Mesenchymal stem cell (in vitro differentiated cells and primary cell): ENCODE measurements around the gene ATOSB.

Experiments used
- DNase-seq: peaks from one replicate; pipeline ENCODE4 v3.0.0-alpha.2; 2013
- H2AFZ ChIP-seq: one replicate; pipeline ENCODE4 v1.6.1; 2013; ENCODE audit warnings: low read depth, mild to moderate bottlenecking, control low read depth, inconsistent platforms, low read length, moderate library complexity
- H2AK5ac ChIP-seq: 2 replicates; pipeline ENCODE4 v1.6.1; 2013; ENCODE audit warnings: low read length, moderate library complexity, mild to moderate bottlenecking, inconsistent platforms; ENCODE audit not compliant: severe bottlenecking
- H2BK120ac ChIP-seq: one replicate; pipeline ENCODE4 v1.6.1; 2013; ENCODE audit warnings: low read depth, mild to moderate bottlenecking, inconsistent platforms, low read length, moderate library complexity
- H2BK12ac ChIP-seq, 2 experiments: one replicate each; pipeline ENCODE4 v1.6.1; 2013; ENCODE audit warnings: inconsistent platforms in 2 of 2, low read length in 2 of 2, mild to moderate bottlenecking in 2 of 2, moderate library complexity in 2 of 2, control low read depth in 1 of 2
- H2BK15ac ChIP-seq: one replicate; pipeline ENCODE4 v1.6.1; 2013; ENCODE audit warnings: mild to moderate bottlenecking, low read depth, inconsistent platforms; ENCODE audit not compliant: poor library complexity, severe bottlenecking
- H2BK5ac ChIP-seq: 2 replicates; pipeline ENCODE4 v1.6.1; 2013; ENCODE audit warnings: low read depth, mild to moderate bottlenecking, low read length, control low read depth, inconsistent platforms; ENCODE audit not compliant: poor library complexity, severe bottlenecking
- H3K14ac ChIP-seq, 2 experiments: one replicate each; pipeline ENCODE4 v1.6.1; 2013; ENCODE audit warnings: inconsistent platforms in 2 of 2, low read length in 2 of 2, control low read depth in 1 of 2, mild to moderate bottlenecking in 1 of 2, moderate library complexity in 1 of 2
- H3K18ac ChIP-seq, 2 experiments: one replicate each; pipeline ENCODE4 v1.6.1; 2013; ENCODE audit warnings: inconsistent platforms in 2 of 2, low read length in 2 of 2, control low read depth in 1 of 2, low read depth in 1 of 2, mild to moderate bottlenecking in 1 of 2
- H3K23ac ChIP-seq, 2 experiments: one replicate each; pipeline ENCODE4 v1.6.1; 2013; ENCODE audit warnings: inconsistent platforms in 2 of 2, low read length in 2 of 2, mild to moderate bottlenecking in 2 of 2, moderate library complexity in 2 of 2, control low read depth in 1 of 2
- H3K27ac ChIP-seq: 2 replicates; pipeline ENCODE4 v1.5.1; 2013; ENCODE audit warnings: mild to moderate bottlenecking, moderate library complexity, low read length, control low read depth, inconsistent platforms; ENCODE audit not compliant: poor library complexity, severe bottlenecking
- H3K27me3 ChIP-seq, 2 experiments: 2 replicates each; pipeline versions ENCODE4 v1.6.1 to v1.7.0; 2013; ENCODE audit warnings: low read length in 2 of 2, mild to moderate bottlenecking in 2 of 2, moderate library complexity in 2 of 2, control low read depth in 1 of 2, inconsistent platforms in 1 of 2; ENCODE audit not compliant: control insufficient read depth in 1 of 2, insufficient read depth in 1 of 2
- H3K36me3 ChIP-seq, 2 experiments: 2 replicates each; pipeline versions ENCODE4 v1.6.1 to v1.7.0; 2013; ENCODE audit warnings: low read length in 2 of 2, control low read depth in 1 of 2, inconsistent platforms in 1 of 2, low read depth in 1 of 2, mild to moderate bottlenecking in 1 of 2; ENCODE audit not compliant: insufficient read depth in 2 of 2, control insufficient read depth in 1 of 2
- H3K4ac ChIP-seq, 2 experiments: one replicate each; pipeline ENCODE4 v1.6.1; 2013; ENCODE audit warnings: inconsistent platforms in 2 of 2, low read length in 2 of 2, mild to moderate bottlenecking in 2 of 2, moderate library complexity in 2 of 2, control low read depth in 1 of 2, low read depth in 1 of 2
- H3K4me1 ChIP-seq: 2 replicates; pipeline ENCODE4 v1.6.1; 2013; ENCODE audit warnings: low read depth, low read length, control low read depth; ENCODE audit not compliant: control insufficient read depth, insufficient read depth
- H3K4me2 ChIP-seq: 2 replicates; pipeline ENCODE4 v1.6.1; 2013; ENCODE audit warnings: low read length, mild to moderate bottlenecking, inconsistent platforms; ENCODE audit not compliant: poor library complexity, severe bottlenecking
- H3K4me3 ChIP-seq, 2 experiments: 2 replicates each; pipeline versions ENCODE4 v1.5.1 to v1.7.0; 2013; ENCODE audit warnings: low read length in 2 of 2, mild to moderate bottlenecking in 2 of 2, control low read depth in 1 of 2, low read depth in 1 of 2; ENCODE audit not compliant: insufficient read depth in 1 of 2
- H3K79me1 ChIP-seq: replicated peaks from 2 replicates; pipeline ENCODE4 v1.6.1; 2013; ENCODE audit warnings: mild to moderate bottlenecking, control low read depth, low read length, inconsistent platforms; ENCODE audit not compliant: poor library complexity, severe bottlenecking
- H3K9ac ChIP-seq: 2 replicates; pipeline ENCODE4 v1.7.0; 2013; ENCODE audit warnings: mild to moderate bottlenecking, low read length, moderate library complexity
- H3K9me3 ChIP-seq: 2 replicates; pipeline ENCODE4 v1.7.0; 2013; ENCODE audit warnings: mild to moderate bottlenecking, low read length; ENCODE audit not compliant: control insufficient read depth
- H4K8ac ChIP-seq: one replicate; pipeline ENCODE4 v1.6.1; 2013; ENCODE audit warnings: inconsistent platforms, mild to moderate bottlenecking, low read length, moderate library complexity
- H4K91ac ChIP-seq: one replicate; pipeline ENCODE4 v1.6.1; 2013; ENCODE audit warnings: mild to moderate bottlenecking, low read length, inconsistent platforms
- WGBS: methylation state at CpG from one replicate; pipeline ENCODE4 v1.1.7; 2013; ENCODE audit warnings: mixed read lengths; 5-methylcytosine and 5-hydroxymethylcytosine counted together

Gene ATOSB

GRCh38 chr9:35075358-35075757 is 40.3 kb downstream of the ATOSB start:
- Histone ChIP-seq H4K8ac (no peak overlapping the region), H2AFZ (no peak overlapping the region), H2BK5ac (no peak overlapping the region), H3K9me3 (no peaks in the 10 kb centered on the region), H3K4me1 (peaks cover 15% of the 10 kb centered on the region), H3K4ac (no peak overlapping the region), H2BK15ac (no peak overlapping the region), H3K14ac (no peak overlapping the region), H3K4me2 (no peak overlapping the region), H2BK12ac (no peak overlapping the region), H3K23ac (no peak overlapping the region), H3K27me3 (no peaks in the 10 kb centered on the region), H4K91ac (no peak overlapping the region), H3K36me3 (peaks cover 31 to 40% of the 10 kb centered on the region in 2 experiments), H3K9ac (no peak overlapping the region), H3K27ac (no peak overlapping the region), H3K79me1 (peaks cover 44% of the 10 kb centered on the region), H3K18ac (no peak overlapping the region), H2BK120ac (no peak overlapping the region), H2AK5ac (no peak overlapping the region), H3K4me3 (no peak overlapping the region)
- no peak for DNase-seq
- 98% methylated on average over 4 of the region's 4 CpGs for WGBS

DNA sequence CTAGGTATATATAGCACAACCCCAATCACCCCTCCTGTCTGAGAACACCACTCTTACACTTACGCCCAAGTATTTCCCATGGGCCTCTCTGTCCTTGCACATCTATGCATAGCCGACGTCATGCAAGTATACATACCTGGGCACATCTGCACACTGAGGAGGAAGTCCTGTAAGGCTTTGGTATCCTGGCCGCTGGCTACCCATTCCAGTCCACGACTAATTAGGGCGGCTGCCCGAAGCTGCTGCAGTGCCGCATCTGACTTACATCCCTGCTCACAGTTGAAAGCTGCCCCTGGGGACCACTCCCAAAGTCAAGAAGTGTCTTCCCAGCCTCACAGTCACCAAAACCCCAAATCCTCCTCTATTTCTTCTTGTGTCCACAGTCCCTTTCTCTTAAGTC is 40.9 kb downstream of the ATOSB start:
- Histone ChIP-seq H3K23ac (no peak overlapping the region), H3K4me3 (no peak overlapping the region), H3K4ac (no peak overlapping the region), H2AFZ (no peak overlapping the region), H3K4me2 (no peak overlapping the region), H3K14ac (no peak overlapping the region), H4K91ac (no peak overlapping the region), H3K4me1 (peaks cover 17% of the 10 kb centered on the region), H3K18ac (no peak overlapping the region), H2BK15ac (no peak overlapping the region), H2BK5ac (no peak overlapping the region), H3K9me3 (no peaks in the 10 kb centered on the region), H3K79me1 (peaks cover 44% of the 10 kb centered on the region), H3K36me3 (peaks cover 36 to 40% of the 10 kb centered on the region in 2 experiments), H2BK12ac (no peak overlapping the region), H2AK5ac (no peak overlapping the region), H3K9ac (no peak overlapping the region), H3K27ac (no peak overlapping the region), H2BK120ac (no peak overlapping the region), H3K27me3 (no peaks in the 10 kb centered on the region), H4K8ac (no peak overlapping the region)
- no peak for DNase-seq
- WGBS = 97% methylated on average over 8 of the region's 8 CpGs

GRCh38 chr9:35074141-35074540 is 41.5 kb downstream of the ATOSB start:
- Histone ChIP-seq H2AFZ (no peak overlapping the region), H3K4me1 (peaks cover 16% of the 10 kb centered on the region), H4K8ac (peak overlapping the region; percentile 13), H4K91ac (peak overlapping the region; percentile 55), H2BK15ac (no peak overlapping the region), H3K4me2 (no peak overlapping the region), H3K9ac (no peak overlapping the region), H3K27ac (no peak overlapping the region), H3K18ac (no peak overlapping the region), H2BK5ac (no peak overlapping the region), H3K14ac (no peak overlapping the region), H3K27me3 (no peaks in the 10 kb centered on the region), H2BK120ac (no peak overlapping the region), H3K4ac (no peak overlapping the region), H2AK5ac (peak overlapping the region; percentile 73), H3K9me3 (no peaks in the 10 kb centered on the region), H3K4me3 (no peak overlapping the region), H3K36me3 (peaks cover 36 to 41% of the 10 kb centered on the region in 2 experiments), H2BK12ac (peak overlapping the region in 1 of 2 experiments; percentile 18), H3K23ac (no peak overlapping the region), H3K79me1 (peaks cover 43% of the 10 kb centered on the region)
- no peak for DNase-seq
- WGBS = 98% methylated on average over 6 of the region's 6 CpGs

- H3K4me1 ChIP-seq = peaks cover 13% of the 10 kb centered on the region
- H3K4me2 ChIP-seq = no peak overlapping the region
- H2BK15ac ChIP-seq = no peak overlapping the region
- peak overlapping the region in 1 of 2 experiments; percentile 45 for H2BK12ac ChIP-seq
- DNase-seq = no peak
- peak overlapping the region; percentile 82 for H3K27ac ChIP-seq
- H2AFZ ChIP-seq = no peak overlapping the region
- 100% methylated on average over 2 of the region's 2 CpGs for WGBS
- no peaks in the 10 kb centered on the region for H3K27me3 ChIP-seq
- peak overlapping the region in 1 of 2 experiments; percentile 60 for H3K4me3 ChIP-seq
- H2BK5ac ChIP-seq = no peak overlapping the region
- peak overlapping the region; percentile 67 for H3K9ac ChIP-seq
- peak overlapping the region; percentile 73 for H2AK5ac ChIP-seq
- H3K79me1 ChIP-seq = peaks cover 36% of the 10 kb centered on the region
- H3K23ac ChIP-seq = no peak overlapping the region
- peak overlapping the region in 1 of 2 experiments; percentile 58 for H3K18ac ChIP-seq
- no peak overlapping the region for H3K14ac ChIP-seq
- H3K36me3 ChIP-seq = peaks cover 36 to 48% of the 10 kb centered on the region in 2 experiments
- no peak overlapping the region for H2BK120ac ChIP-seq
- peak overlapping the region; percentile 87 for H4K91ac ChIP-seq
- no peaks in the 10 kb centered on the region for H3K9me3 ChIP-seq
- peak overlapping the region; percentile 99 for H4K8ac ChIP-seq
- peak overlapping the region; percentile 69 to 93 for H3K4ac ChIP-seq
Observed at GRCh38 chr9:35073279-35073612, 42.4 kb downstream of the ATOSB start.
